Ovary (tissue), 3 donors: ENCODE results near the gene NPHP4.

Experiments used
- CTCF ChIP-seq, 3 donors: fragments of 450-650 bp in 2 of 3; fragments of 200-600 bp in 1 of 3; IDR thresholded peaks; one replicate each; pipeline versions ENCODE4 v1.5.1 to v1.8.0; 2016 to 2022; ENCODE audit warnings: antibody characterized with exemption in 3 of 3, mild to moderate bottlenecking in 1 of 3
- POLR2A ChIP-seq: fragments of 450-650 bp; IDR thresholded peaks from one replicate; pipeline ENCODE4 v1.6.1; 2017; ENCODE audit warnings: antibody characterized with exemption, mild to moderate bottlenecking, moderate library complexity
- donor health status: DM: no; HTN: no; CAD: no.

GRCh38 chr1:6010554-6010953 lies 18.3 kb upstream of the NPHP4 start:
- TF ChIP-seq POLR2A (no peak), CTCF (IDR thresholded peaks at IDR 0.05) (no peak)
